Colonic mucosa (tissue), 4 donors: ENCODE data around the gene DST. TPM values are rescaled to one million over a fixed set of nuclear protein-coding genes. Genes with fewer than 3 reads are reported as not detected.

Experiments
- DNase-seq: peaks from one replicate; pipeline ENCODE4 v3.0.0-alpha.2; 2020
- H3K27ac ChIP-seq: fragments of 200-600 bp; one replicate; pipeline ENCODE4 v1.8.0; 2021
- H3K27me3 ChIP-seq: fragments of 200-600 bp; one replicate; pipeline ENCODE4 v1.8.0; 2021
- H3K36me3 ChIP-seq: fragments of 200-600 bp; one replicate; pipeline ENCODE4 v1.8.0; 2021
- H3K4me1 ChIP-seq: fragments of 200-600 bp; one replicate; pipeline ENCODE4 v1.8.0; 2021; ENCODE audit warnings: mild to moderate bottlenecking
- H3K4me3 ChIP-seq: fragments of 200-600 bp; one replicate; pipeline ENCODE4 v1.8.0; 2021
- H3K9ac ChIP-seq, 2 donors: one replicate each; pipeline ENCODE4 v1.7.0; 2013; ENCODE audit warnings: control low read depth in 2 of 2, low read depth in 2 of 2, low read length in 2 of 2
- H3K9me3 ChIP-seq: fragments of 200-600 bp; one replicate; pipeline ENCODE4 v1.8.0; 2021
- intact Hi-C: fragments of 100-400 bp; cut with DNase I; formaldehyde crosslinking; loops from one replicate; pipeline ENCODE4 v1.14.1; 2022
- total RNA-seq, 2 donors: library from RNA; stranded (reverse); fragmentation: NEBNext Ultra II Directional in 1 of 2; extraction: Animal tissue kit (Norgen Biotek cat#: 25700) in 1 of 2; gene quantifications; one replicate each; pipeline ENCODE4 v1.2.1, GENCODE V29; 2021
- TF ChIP-seq, protein P1 (sequence below): fragments of 200-600 bp; IDR thresholded peaks from one replicate; pipeline ENCODE4 v1.8.0; 2022; ENCODE audit warnings: antibody characterized with exemption, mild to moderate bottlenecking
- donor health status: healthy.
- donor health status: DM: no; HTN: no; CAD: no.
- donor health status: DM: no; HTN: no; CAD: no.

The DST gene
- total RNA-seq, 2 donors from 2014 or later = 115 to 197 TPM

DNA sequence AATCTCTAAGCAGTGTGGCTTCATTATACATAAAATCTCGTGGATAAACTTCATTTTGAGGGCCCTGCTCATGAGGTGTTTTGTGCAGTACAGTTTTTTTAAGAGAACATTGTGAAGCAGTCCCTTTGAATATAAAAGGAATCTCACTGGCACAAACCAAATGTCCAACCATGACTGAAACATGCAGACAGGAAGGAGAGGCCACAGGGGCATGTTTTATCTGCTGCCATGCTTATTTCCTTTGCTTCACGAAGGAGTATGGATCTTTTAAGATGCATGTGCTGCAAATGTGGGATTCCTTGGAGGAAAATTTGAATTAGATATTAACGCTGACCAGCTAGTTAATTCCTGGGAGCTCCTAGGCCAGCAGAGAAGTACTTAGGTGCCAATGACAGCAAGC, 192.3 kb downstream of the DST start:
- intact Hi-C loops = no loop called here
- no peak overlapping the region for H3K4me3 ChIP-seq
- TF ChIP-seq, protein P1, sequence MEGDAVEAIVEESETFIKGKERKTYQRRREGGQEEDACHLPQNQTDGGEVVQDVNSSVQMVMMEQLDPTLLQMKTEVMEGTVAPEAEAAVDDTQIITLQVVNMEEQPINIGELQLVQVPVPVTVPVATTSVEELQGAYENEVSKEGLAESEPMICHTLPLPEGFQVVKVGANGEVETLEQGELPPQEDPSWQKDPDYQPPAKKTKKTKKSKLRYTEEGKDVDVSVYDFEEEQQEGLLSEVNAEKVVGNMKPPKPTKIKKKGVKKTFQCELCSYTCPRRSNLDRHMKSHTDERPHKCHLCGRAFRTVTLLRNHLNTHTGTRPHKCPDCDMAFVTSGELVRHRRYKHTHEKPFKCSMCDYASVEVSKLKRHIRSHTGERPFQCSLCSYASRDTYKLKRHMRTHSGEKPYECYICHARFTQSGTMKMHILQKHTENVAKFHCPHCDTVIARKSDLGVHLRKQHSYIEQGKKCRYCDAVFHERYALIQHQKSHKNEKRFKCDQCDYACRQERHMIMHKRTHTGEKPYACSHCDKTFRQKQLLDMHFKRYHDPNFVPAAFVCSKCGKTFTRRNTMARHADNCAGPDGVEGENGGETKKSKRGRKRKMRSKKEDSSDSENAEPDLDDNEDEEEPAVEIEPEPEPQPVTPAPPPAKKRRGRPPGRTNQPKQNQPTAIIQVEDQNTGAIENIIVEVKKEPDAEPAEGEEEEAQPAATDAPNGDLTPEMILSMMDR = no peak
- no peaks in the 10 kb centered on the region for H3K9me3 ChIP-seq
- H3K27me3 ChIP-seq = no peaks in the 10 kb centered on the region
- no peaks in the 10 kb centered on the region for H3K4me1 ChIP-seq
- no peak for DNase-seq
- no peaks in the 10 kb centered on the region for H3K36me3 ChIP-seq
- H3K9ac ChIP-seq = no peak overlapping the region
- H3K27ac ChIP-seq = no peak overlapping the region

DNA sequence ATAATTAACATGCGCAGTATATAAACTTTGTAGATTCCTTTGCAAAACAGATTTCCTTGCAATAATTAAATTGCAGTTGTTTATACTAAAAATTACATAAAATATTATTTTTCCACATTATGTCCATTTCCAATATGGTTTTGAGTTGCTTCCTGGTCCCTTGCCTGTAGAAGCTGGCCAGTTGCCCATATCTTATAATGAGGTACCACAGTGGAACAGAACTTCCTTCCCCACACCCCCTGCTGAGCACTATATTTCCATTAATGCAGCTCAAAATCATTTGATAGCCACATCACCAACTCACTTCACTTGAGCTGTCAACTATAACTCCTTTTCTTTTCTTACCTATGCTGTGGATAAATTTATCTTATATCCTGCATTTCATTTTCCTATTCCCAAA, 194.6 kb downstream of the DST start:
- H3K9ac ChIP-seq = no peak overlapping the region
- H3K4me1 ChIP-seq = no peaks in the 10 kb centered on the region
- TF ChIP-seq, protein P1 = no peak
- no peak overlapping the region for H3K4me3 ChIP-seq
- no peak for DNase-seq
- no peak overlapping the region for H3K27ac ChIP-seq
- no peaks in the 10 kb centered on the region for H3K36me3 ChIP-seq
- intact Hi-C loops = no loop called here
- H3K27me3 ChIP-seq = no peaks in the 10 kb centered on the region
- no peaks in the 10 kb centered on the region for H3K9me3 ChIP-seq

DNA sequence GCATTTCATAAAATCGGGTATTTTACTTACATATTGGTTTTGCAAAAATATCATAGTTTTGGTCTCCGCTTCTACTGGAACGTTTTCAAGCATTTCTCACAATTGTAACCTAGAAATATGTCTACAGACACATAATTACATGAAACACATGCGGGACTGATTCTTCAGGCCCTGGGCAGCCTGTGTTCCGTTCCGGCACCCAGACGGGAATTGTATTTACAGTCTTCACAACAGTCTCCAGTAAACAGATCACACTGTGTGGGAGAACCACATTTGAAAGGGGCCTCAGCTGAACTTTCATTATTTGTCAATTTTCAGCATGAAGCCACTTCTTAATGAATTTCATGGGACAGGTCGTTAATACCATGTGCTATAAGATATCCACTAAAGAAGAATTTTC, 196.9 kb downstream of the DST start:
- no peak overlapping the region for H3K27ac ChIP-seq
- TF ChIP-seq, protein P1 = no peak
- H3K4me1 ChIP-seq = no peaks in the 10 kb centered on the region
- H3K9ac ChIP-seq = no peak overlapping the region
- H3K36me3 ChIP-seq = no peaks in the 10 kb centered on the region
- DNase-seq = no peak
- H3K4me3 ChIP-seq = no peak overlapping the region
- no peaks in the 10 kb centered on the region for H3K9me3 ChIP-seq
- intact Hi-C loops = no loop called here
- H3K27me3 ChIP-seq = no peaks in the 10 kb centered on the region

DNA sequence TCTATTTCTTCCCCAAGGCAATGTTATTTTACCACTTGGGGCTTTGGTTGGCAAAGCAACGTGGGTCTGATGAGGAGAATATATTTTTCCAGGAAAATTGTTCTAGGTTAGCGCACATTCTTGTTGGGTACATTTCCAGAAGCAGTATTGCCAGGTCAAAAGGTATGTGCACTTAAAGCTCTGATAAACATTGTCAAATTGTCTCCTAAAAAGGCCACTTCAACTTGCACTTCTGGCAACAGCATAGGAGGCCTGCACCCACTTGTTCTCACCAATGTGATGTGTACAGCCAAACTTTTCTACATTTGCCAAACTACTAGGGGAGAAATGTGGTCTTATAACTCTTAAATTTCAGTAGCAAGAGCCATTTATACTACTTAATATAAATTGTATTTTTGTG, 197.8 kb downstream of the DST start:
- Histone ChIP-seq H3K4me3 (no peak overlapping the region), H3K4me1 (no peaks in the 10 kb centered on the region)
- intact Hi-C loops = no loop called here

DNA sequence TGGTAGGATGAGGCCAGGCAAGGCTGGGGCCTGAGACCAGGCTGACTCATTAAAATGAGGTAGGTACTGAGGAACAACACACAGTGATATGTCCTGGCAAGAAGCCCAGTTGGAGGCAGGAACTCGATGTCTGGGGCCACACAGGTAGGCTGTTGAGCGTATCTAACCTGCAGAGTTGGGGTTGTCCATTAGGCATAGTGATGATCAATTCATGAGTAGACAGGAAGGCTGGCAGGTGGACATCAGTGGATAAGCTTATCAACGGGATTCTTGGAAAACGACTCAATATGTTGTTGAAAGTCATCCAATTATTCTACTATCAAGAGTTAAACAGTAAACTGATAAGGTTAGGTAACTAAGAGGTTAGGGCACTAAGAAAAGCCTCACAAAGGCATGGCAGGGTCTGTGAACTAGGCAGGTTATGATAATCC, 202.1 kb downstream of the DST start:
- Histone ChIP-seq H3K9ac (no peak overlapping the region), H3K4me3 (no peak overlapping the region), H3K36me3 (no peaks in the 10 kb centered on the region), H3K27ac (no peak overlapping the region), H3K4me1 (no peaks in the 10 kb centered on the region), H3K27me3 (no peaks in the 10 kb centered on the region), H3K9me3 (no peaks in the 10 kb centered on the region)
- TF ChIP-seq, protein P1 = no peak
- no peak for DNase-seq
- intact Hi-C loops = no loop called here

More for the DNA sequence above, 197.8 kb downstream of the DST start:
- DNase-seq = no peak
- Histone ChIP-seq H3K27me3 (no peaks in the 10 kb centered on the region), H3K9me3 (no peaks in the 10 kb centered on the region), H3K27ac (no peak overlapping the region), H3K9ac (no peak overlapping the region), H3K36me3 (no peaks in the 10 kb centered on the region)
- TF ChIP-seq, protein P1 = no peak
